Measurements from ENCODE around the gene LMBRD2. TPM values are rescaled to one million over a fixed set of nuclear protein-coding genes. Genes with fewer than 3 reads are reported as not detected.

LMBRD2 gene
- total and polyA plus RNA-seq, 9 of the 15 experiments (the other 6 are each of a cell fraction or from before 2014, with no cell fraction given): 2.1 to 24.2 (median 10.6) TPM

DNA sequence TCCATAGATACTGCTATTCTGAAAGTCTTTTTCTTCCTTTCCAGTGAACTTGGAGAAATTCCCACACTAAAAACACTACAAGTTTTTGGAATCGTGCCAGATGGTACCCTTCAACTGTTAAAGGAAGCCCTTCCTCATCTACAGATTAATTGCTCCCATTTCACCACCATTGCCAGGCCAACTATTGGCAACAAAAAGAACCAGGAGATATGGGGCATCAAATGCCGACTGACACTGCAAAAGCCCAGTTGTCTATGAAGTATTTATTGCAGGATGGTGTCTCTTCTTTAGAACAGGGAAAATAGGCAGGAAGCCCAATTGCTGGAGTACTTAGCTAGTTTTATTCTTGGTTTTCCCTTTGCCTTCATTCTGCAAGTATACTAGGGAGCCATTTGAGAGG, 30.1 kb upstream of the LMBRD2 start:
- Histone ChIP-seq H3K27me3 (ENCODE audit: control insufficient read depth in 2 of 2, insufficient read depth in 2 of 2, low read length in 2 of 2) (no peaks in the 10 kb centered on the region), H4K20me1 (replicated peaks; ENCODE audit: control insufficient read depth, insufficient read depth, low read length) (no peaks in the 10 kb centered on the region), H3K4me3 (no peak overlapping the region), H3K27ac (ENCODE audit: extremely low read depth, low read depth, low read length) (no peak overlapping the region), H3K79me2 (ENCODE audit: control insufficient read depth, insufficient read depth, low read length) (no peaks in the 10 kb centered on the region), H3K4me1 (replicated peaks in 1 of 2; ENCODE audit: control insufficient read depth in 2 of 2, insufficient read depth in 2 of 2, low read length in 2 of 2) (no peaks in the 10 kb centered on the region), H3K9ac (ENCODE audit: insufficient read depth in 1 of 2, low read depth in 2 of 2, low read length in 2 of 2) (no peak overlapping the region), H3K9me1 (ENCODE audit: control insufficient read depth, insufficient read depth, low read length) (no peaks in the 10 kb centered on the region), H3K4me2 (ENCODE audit: insufficient read depth, low read length) (no peak overlapping the region), H3K36me3 (ENCODE audit: control insufficient read depth, insufficient read depth, low read length) (peaks cover 64% of the 10 kb centered on the region), H3K9me3 (replicated peaks; ENCODE audit: control insufficient read depth, insufficient read depth, low read depth, low read length) (no peaks in the 10 kb centered on the region), H2AFZ (ENCODE audit: low read depth, low read length) (no peak overlapping the region)
- BruUV-seq (replicated peaks): no TSS peak
- intact Hi-C loops (cut with micrococcal nuclease): no loop called here
- FAIRE-seq (no peak), ATAC-seq (no peak), DNase-seq (ENCODE audit: extremely low read depth in 1 of 4, low spot score in 3 of 4) (no peak)
- POLR2A ChIA-PET: interaction anchor here (1.2 kb wide), 1 partner anchor 29 kb away, joined by 3 read pairs; the partner anchor contains the start of gene SKP2
- WGBS (ENCODE audit: insufficient coverage, low coverage, missing lambda C conversion rate): 84% methylated on average over 2 of the region's 2 CpGs
- CTCF ChIA-PET (ENCODE audit: low intra/inter-chr PET ratio): no interaction called here
- TF ChIP-seq HDAC2 (IDR thresholded peaks at IDR 0.05) (no peak), NFIC (IDR thresholded peaks at IDR 0.05) (peak; percentile 75)
- in situ Hi-C loops (cut with MboI): no loop called here

DNA sequence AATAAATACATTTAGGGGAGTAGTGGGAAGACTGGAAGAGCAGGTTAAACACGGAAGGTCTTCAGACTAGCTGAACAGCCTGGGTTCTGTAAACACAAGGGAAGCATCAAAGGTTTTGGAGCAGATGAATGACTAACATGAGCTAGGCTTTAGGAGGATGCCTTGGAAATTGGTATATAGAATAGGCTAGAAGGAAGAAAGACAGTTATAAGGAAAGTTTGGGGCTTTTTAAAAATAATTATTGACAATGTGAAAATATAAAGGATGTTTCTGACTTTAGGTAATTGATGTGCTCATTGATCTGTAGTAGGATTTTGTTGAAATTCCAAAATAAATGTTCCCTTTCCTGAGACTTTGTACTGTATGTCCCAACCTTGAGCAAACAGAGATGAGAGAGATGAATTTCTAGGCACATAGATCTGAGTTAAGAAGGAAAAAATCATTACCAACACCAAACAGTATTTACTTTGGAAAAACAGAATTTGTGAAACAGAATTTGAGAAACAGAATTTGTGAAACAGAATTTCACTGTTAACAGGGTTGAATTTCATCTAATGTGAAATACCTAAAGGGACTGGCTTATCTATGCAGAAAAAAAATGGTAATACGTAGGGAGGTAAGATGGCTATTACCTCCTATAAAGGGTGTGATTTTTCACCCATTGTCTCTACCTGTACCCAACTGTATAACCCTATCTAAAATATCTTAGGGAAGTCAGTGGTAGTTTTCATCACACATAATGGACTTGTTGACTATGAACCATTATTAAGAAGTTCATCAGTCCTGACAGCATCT, 29.1 kb upstream of the LMBRD2 start:
- no peak overlapping the region for H3K27ac ChIP-seq (ENCODE audit: extremely low read depth, low read depth, low read length)
- H3K4me3 ChIP-seq: no peak overlapping the region
- H3K9me3 ChIP-seq (replicated peaks; ENCODE audit: control insufficient read depth, insufficient read depth, low read depth, low read length): no peaks in the 10 kb centered on the region
- 89% methylated on average over 2 of the region's 2 CpGs for WGBS (ENCODE audit: insufficient coverage, low coverage, missing lambda C conversion rate)
- FAIRE-seq (no peak), ATAC-seq (no peak), DNase-seq (ENCODE audit: extremely low read depth in 1 of 4, low spot score in 3 of 4) (no peak)
- no peaks in the 10 kb centered on the region for H3K9me1 ChIP-seq (ENCODE audit: control insufficient read depth, insufficient read depth, low read length)
- H3K4me1 ChIP-seq (replicated peaks in 1 of 2; ENCODE audit: control insufficient read depth in 2 of 2, insufficient read depth in 2 of 2, low read length in 2 of 2): no peaks in the 10 kb centered on the region
- H4K20me1 ChIP-seq (replicated peaks; ENCODE audit: control insufficient read depth, insufficient read depth, low read length): no peaks in the 10 kb centered on the region
- peaks cover 72% of the 10 kb centered on the region for H3K36me3 ChIP-seq (ENCODE audit: control insufficient read depth, insufficient read depth, low read length)
- BruUV-seq (replicated peaks): no TSS peak
- H3K4me2 ChIP-seq (ENCODE audit: insufficient read depth, low read length): no peak overlapping the region
- in situ Hi-C loops (cut with MboI): no loop called here
- no peaks in the 10 kb centered on the region for H3K79me2 ChIP-seq (ENCODE audit: control insufficient read depth, insufficient read depth, low read length)
- no peak overlapping the region for H3K9ac ChIP-seq (ENCODE audit: insufficient read depth in 1 of 2, low read depth in 2 of 2, low read length in 2 of 2)
- H3K27me3 ChIP-seq (ENCODE audit: control insufficient read depth in 2 of 2, insufficient read depth in 2 of 2, low read length in 2 of 2): no peaks in the 10 kb centered on the region
- intact Hi-C loops (cut with micrococcal nuclease): no loop called here
- CTCF ChIA-PET (ENCODE audit: low intra/inter-chr PET ratio): no interaction called here
- no peak overlapping the region for H2AFZ ChIP-seq (ENCODE audit: low read depth, low read length)
- POLR2A ChIA-PET: no interaction called here
- no peak for TF ChIP-seq GATA2 (CRISPR knock-in tag; IDR thresholded peaks at IDR 0.05)
- no peak for TF ChIP-seq JUND (IDR thresholded peaks at IDR 0.05; ENCODE audit: borderline replicate concordance, low read depth, low read length)
- no peak for TF ChIP-seq JUND (tag; IDR thresholded peaks at IDR 0.05; ENCODE audit: borderline replicate concordance, low read depth, low read length)
- TF ChIP-seq, protein P1, sequence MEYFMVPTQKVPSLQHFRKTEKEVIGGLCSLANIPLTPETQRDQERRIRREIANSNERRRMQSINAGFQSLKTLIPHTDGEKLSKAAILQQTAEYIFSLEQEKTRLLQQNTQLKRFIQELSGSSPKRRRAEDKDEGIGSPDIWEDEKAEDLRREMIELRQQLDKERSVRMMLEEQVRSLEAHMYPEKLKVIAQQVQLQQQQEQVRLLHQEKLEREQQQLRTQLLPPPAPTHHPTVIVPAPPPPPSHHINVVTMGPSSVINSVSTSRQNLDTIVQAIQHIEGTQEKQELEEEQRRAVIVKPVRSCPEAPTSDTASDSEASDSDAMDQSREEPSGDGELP (CRISPR knock-in tag; IDR thresholded peaks at IDR 0.05; ENCODE audit: borderline replicate concordance): no peak
- TF ChIP-seq, protein P2, sequence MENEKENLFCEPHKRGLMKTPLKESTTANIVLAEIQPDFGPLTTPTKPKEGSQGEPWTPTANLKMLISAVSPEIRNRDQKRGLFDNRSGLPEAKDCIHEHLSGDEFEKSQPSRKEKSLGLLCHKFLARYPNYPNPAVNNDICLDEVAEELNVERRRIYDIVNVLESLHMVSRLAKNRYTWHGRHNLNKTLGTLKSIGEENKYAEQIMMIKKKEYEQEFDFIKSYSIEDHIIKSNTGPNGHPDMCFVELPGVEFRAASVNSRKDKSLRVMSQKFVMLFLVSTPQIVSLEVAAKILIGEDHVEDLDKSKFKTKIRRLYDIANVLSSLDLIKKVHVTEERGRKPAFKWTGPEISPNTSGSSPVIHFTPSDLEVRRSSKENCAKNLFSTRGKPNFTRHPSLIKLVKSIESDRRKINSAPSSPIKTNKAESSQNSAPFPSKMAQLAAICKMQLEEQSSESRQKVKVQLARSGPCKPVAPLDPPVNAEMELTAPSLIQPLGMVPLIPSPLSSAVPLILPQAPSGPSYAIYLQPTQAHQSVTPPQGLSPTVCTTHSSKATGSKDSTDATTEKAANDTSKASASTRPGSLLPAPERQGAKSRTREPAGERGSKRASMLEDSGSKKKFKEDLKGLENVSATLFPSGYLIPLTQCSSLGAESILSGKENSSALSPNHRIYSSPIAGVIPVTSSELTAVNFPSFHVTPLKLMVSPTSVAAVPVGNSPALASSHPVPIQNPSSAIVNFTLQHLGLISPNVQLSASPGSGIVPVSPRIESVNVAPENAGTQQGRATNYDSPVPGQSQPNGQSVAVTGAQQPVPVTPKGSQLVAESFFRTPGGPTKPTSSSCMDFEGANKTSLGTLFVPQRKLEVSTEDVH (IDR thresholded peaks at IDR 0.05; ENCODE audit: low read depth, partially characterized antibody): no peak
- TF ChIP-seq SAFB2 (IDR thresholded peaks at IDR 0.05; ENCODE audit: borderline replicate concordance, low read depth, low read length, severe bottlenecking): no peak
- no peak for TF ChIP-seq NEUROD1 (IDR thresholded peaks at IDR 0.05; ENCODE audit: borderline replicate concordance, low read depth, low read length, partially characterized antibody)
- TF ChIP-seq ZNF311 (CRISPR knock-in tag; IDR thresholded peaks at IDR 0.05): no peak
- no peak for TF ChIP-seq MYC (IDR thresholded peaks at IDR 0.05; ENCODE audit: low read depth, low read length)
- no peak for TF ChIP-seq MYC (CRISPR knock-in tag; IDR thresholded peaks at IDR 0.05; ENCODE audit: borderline replicate concordance, low read depth)
